Measurements from ENCODE around the gene PITHD1.

- no peak for TF ChIP-seq CTCF (IDR thresholded peaks at IDR 0.05; ENCODE audit: insufficient read depth, low read depth, low read length)
- TF ChIP-seq EZH2 (IDR thresholded peaks at IDR 0.05; ENCODE audit: insufficient read depth, low read length) = no peak
Measured at GRCh38 chr1:23741609-23742008, 36.6 kb upstream of the PITHD1 start.
